Renal cortical epithelial cell (primary cell): ENCODE measurements around the gene CYSRT1. TPM values are rescaled to one million over a fixed set of nuclear protein-coding genes. Genes with fewer than 3 reads are reported as not detected.

Source experiments
- DNase-seq: peaks from one replicate; pipeline ENCODE4 v3.0.0-alpha.2; 2011; ENCODE audit warnings: low read depth
- total RNA-seq: library from RNA; depleted of rRNA; stranded (reverse); fragments of >200 nt; gene quantifications from 2 replicates; pipeline ENCODE4 v1.2.3, GENCODE V29; 2014

CYSRT1 gene
- total RNA-seq, 1 donor from 2014 or later: 0.20 TPM

DNA sequence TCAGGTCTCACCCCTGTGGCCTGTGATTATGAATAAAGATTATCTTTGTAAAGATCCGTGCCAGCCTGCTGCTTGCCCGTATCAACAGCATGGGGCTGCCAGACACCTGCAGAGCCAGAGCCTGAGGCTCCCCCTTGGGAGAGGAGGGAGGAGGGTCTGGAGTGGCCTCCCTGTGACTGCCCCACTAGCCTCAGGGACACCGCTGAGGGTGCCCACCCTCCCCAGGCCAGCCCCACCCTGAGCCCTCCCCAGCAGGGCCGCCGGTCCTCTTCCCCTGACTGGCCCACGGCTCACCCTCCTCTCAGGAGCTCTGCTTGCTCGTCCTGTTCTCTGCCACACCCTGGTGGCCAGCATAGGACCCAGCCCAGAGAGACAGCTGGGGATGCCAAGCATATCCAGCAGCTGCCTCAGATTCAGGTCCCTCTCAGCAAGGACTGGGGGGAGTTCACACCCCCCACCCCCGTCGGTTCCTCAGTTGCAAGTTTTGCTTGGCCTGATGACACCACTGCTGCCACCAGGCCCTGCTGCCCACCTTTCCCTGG, 34.6 kb upstream of the CYSRT1 start:
- no peak for DNase-seq

- no peak for DNase-seq
Measured at GRCh38 chr9:137191245-137191644, 33.7 kb upstream of the CYSRT1 start.

DNA sequence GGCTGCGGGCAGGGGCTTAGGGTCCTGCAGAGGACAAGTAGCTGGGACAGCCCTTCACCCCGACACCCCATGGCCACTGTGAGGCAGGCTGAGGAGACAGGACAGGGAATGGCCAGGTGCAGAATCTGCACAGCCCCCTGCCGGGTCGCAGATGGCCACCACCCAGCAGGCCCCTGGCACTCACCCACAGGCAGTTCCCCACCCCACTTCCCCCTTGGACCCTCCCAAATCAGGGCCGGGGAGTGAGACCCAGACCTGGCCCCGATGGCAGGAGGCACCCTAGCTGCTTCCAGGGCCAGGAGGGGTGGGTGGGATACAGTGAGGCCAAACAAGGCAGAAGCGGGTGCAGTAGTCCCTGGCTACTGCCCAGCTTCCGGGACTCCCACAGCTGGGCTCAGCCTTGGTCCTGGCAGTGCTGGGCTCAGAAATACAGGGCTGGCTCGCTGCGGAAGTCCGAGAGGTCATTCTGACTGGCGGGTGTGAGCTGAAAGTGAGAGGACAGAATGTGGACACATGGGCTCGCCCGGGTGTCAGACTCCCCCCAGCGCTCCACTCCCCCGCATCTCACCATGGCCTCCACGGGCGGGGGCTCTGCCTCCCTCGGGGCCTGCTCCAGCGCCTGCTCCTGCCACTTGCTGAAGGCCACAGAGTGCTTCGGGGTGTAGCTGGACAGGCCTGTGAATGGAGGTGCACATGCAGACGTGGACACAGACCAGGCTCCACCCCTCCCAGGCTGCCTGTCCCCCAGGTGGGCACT, 33.1 kb upstream of the CYSRT1 start:
- DNase-seq: no peak

GRCh38 chr9:137192448-137192780, 32.6 kb upstream of the CYSRT1 start:
- no peak for DNase-seq

DNA sequence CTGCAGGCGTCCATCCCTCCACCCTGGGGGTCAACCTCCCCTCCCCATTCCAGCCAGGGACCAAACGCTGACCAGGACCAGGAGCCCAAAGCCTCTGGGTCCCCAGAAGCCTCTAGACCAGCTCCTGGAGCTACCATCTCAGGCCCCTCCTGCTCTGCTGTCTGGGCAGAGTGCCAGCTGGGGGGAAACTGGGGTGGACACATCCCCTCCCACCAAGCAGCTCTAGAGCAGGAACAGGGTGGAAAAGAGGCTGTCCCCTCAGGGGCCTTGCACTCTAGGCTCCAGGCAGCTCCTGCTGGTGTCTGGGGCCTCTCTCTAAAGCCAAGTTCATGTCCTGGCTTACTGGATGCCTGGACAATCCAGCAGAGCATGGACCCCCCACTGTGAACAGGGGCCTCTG, 32.1 kb upstream of the CYSRT1 start:
- DNase-seq: no peak

- no peak for DNase-seq
Measured at GRCh38 chr9:137193771-137194170, 31.2 kb upstream of the CYSRT1 start.

DNA sequence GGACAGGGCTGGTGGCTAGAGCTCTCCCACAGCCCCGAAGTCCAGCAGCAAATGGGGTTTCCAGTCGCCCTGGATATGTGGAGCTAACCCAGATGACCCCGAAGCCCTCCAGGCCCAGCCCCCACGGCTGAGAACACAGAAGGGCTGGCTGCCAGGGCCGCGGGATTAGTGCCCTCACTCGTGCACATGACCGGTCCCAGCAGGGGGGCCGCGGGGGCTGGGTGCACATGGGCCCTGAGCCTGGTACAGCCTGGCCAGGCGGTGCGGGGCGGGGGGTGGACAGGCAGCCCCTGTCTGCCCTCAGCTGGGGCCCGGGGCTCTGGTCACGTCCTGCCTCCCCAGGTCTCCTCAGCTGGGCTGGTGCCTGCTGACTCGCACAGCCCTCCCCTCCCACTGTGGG, 30.6 kb upstream of the CYSRT1 start:
- DNase-seq: no peak

DNA sequence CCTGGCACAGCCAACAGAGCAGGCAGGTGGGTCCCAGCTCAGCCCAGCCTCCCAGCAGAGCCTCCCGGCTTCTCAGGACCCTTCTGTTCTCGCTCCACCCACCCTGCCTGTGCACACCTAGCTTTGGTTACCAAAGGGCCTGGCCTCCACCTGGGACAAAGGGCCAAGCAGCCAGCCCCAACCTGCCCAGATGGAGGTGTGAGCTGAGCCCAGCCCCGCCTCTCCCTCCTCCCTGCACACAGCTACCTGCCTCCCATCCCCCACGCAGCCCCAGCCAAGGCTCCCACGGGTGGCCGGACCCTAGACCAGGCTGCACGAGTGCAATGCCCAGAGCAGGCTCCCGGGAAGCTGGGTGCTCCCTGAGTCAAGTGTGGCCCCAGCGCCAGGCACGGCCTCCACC, 30.1 kb upstream of the CYSRT1 start:
- no peak for DNase-seq

DNA sequence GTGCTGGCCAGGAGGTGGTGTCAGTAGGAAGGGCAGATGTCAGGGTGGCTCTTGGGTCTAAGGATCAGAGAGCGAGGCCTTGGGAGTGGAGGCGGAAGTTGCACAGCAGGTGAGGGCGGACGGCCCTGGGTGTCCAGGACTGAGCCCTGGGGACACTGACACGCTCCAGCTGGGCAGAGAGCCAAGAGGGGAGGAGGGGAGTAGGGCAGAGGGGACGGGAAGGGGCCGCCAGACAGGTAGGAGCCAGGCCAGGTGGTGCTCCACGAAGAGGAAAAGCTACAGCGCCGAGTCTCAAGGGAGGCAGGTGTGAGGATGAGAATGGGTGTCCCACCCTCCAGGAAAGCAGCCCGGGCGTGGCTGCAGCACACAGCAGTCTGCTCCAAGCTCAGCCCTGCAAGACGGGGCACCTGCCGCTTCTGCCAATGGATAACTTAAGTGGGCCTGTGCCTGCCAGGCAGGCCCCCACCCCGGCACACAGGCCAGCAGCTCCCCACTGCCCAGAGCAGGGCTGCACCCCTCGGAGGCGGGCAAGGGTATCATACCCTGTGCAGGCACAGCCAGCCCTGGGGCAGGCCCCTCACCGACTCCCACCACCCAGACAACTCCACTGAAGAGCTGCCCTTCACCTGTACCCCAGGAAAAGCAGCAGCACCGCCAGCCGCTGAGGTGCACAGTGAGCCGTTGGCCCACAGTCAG, 29.3 kb upstream of the CYSRT1 start:
- DNase-seq: no peak

DNA sequence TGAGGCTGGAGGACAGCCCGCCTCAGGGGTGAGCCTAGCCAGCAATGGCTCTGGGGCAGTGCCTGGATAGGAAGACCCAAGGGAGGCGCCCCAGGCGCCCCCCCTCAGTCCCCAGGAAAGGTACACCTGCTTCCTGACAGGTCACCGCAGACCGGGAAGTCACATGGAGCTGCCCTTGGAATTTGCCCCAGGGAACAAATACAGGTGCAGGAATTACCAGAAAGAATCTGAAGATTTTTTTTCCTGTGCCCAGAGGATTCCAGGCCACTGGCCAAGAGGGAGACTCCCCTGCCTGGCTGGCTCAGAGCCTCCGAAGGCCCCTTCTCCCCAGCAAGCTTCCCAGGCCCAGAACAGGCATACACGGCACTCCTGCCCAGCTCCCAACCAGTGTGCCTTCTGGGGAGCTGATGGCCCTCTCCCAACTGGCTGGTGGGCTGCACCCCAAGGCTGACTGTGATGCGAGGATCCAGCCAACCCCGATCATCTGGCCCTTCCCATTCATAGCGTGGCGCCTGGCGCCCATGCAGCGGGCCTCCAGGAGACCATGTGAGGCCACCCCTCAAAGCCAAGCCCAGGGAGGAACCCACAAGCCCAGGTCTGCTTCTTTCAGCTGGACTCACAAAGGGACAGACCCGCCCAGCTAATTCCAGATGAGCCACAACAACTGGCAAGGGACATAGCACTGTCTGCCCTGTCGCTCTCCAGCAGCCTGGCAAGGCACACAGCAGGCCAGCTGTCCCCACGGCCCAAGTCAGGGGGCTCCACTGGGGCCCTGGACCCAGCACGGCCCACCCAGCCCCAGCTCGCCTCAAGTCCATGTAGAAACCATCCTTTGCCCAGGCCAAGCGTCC, 26.7 kb upstream of the CYSRT1 start:
- DNase-seq: peak; percentile 68

GRCh38 chr9:137198902-137199283, 26.1 kb upstream of the CYSRT1 start:
- DNase-seq: no peak

DNA sequence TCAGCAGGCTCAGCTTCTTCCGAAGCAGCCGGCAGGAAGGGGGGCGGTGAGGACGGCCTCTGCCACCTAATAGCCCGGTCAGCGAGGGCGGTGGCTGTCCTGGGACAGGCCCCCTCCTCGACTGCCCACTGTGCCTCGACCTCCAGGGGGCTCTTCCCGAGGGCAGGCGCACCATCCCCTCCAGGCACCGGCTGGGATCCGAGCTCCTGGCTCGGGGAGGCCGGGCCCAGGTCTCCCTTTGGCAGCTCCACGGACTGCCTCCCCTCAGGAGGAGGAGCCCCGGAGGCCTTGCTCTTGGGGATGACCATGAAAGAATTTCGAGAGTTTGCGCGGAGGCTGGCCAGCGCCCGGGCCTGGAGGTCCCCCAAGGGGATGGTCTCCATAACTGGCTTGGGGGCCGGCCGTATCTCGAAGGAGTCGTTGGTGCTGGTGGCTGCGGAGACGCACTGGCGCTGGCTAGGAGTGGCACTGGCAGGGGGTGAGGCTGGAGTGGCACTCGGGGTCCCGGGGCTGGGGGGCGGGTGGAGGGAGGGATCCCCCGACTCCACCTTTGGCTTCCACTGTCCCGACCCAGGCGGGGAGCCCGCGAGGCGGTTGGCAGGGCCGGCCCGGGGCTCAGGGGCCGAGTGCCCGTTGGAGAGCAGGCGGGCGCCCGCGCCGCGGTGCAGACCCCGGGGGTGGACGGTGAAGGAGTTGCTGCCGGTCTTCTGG, 25.4 kb upstream of the CYSRT1 start:
- no peak for DNase-seq

- DNase-seq: peak; percentile 95
Measured at GRCh38 chr9:137200311-137201204, 24.4 kb upstream of the CYSRT1 start, which contains the start of gene TPRN. Gene TPRN (minus strand): TSS chr9:137200741. CDS start chr9:137200711, 30 bp downstream.

GRCh38 chr9:137201205-137201868, 23.6 kb upstream of the CYSRT1 start:
- no peak for DNase-seq

DNA sequence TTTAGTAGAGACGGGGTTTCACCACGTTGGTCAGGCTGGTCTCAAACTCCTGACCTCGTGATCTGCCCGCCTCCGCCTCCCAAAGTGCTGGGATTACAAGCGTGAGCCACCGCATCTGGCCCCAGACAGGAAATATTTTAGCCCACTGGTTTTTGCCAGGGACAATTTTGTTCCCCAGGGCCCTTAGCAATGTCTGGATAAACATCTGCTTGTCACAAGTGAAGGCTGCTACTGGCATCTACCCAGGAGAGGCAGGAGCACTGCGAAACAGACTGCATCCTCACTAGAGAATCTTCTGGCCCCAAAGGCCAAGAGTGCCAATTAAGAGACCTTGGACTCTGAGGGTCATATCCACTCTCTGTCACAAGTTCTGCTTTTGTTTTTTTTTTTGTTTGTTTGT, 22.0 kb upstream of the CYSRT1 start:
- no peak for DNase-seq

GRCh38 chr9:137204731-137205125, 20.2 kb upstream of the CYSRT1 start:
- DNase-seq: no peak

DNA sequence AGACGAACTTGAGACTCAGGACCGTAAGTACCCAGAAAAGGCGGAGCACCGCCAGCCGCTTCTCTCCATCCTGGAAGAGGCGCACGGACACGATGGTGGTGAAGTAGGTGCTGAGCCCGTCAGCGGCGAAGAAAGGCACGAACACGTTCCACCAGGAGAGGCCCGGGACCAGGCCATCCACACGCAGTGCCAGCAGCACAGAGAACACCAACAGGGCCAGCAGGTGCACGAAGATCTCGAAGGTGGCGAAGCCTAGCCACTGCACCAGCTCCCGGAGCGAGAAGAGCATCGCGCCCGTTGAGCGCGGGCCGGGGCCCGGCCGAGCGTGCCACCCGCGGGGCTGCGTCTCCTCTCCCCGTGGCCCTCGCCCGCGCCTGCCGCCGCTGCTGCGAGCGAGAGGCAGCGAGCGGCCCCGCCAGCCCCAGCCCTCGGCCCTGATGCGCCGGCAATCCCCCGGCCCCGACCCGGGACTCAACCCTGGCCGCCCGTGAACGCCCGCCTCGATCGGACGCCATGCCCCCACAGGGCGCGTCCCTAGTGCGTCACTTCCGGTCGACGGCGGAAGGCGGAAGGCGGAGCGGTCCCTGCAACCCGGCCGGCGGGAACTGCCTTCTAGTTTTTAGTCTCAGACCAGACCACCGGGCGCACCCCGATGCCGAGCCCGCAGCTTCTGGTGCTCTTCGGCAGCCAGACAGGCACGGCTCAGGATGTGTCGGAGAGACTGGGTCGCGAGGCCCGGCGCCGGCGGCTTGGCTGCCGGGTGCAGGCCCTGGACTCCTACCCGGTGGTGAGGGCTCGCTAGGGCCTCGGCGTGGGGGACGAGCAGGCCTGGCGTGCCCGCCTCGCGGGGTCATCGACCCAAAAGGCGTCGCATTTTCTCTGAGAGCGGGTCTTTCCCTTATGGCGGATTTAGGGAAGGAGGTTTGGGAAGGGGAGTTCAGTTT, 19.6 kb upstream of the CYSRT1 start, which contains the start of the genes NDOR1 and TMEM203:
Gene NDOR1, plus strand, starts transcription at position 575 of the 944 bp plus-strand sequence. Its CDS starts 78 bp downstream, at position 653.
Gene TMEM203, minus strand, starts transcription at position 523 of the 944 bp plus-strand sequence. Its CDS starts 234 bp downstream, at position 289.
- DNase-seq: peak; percentile 37

- no peak for DNase-seq
Measured at GRCh38 chr9:137206602-137207001, 18.4 kb upstream of the CYSRT1 start.

DNA sequence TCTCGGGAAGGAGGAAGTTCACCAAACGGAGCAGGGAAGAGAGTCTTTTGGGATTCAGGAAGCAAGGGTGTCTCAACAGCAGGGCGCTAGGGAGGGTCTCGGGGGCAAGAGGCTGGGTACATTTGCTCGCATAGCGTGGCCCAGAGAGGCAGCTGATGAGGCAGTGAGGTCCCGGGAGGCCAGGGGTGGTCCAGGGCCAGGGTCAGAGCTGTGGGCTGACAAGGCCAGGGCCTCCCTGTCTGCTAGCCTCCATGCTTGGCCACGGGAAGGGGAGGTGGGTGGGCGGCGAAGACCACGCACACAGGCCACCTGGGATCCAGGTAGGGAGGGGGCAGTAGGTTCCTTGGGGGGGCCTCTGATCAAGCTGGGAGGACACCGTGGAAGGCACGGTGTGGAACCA, 13.4 kb upstream of the CYSRT1 start:
- no peak for DNase-seq
